Neural progenitor cell (in vitro differentiated cells): Measurements from ENCODE around the gene YAP1. TPM values are rescaled to one million over a fixed set of nuclear protein-coding genes. Genes with fewer than 3 reads are reported as not detected.

Source experiments
- DNase-seq: peaks from one replicate; pipeline ENCODE4 v3.0.0-alpha.2; 2016; ENCODE audit warnings: low spot score
- H2AFZ ChIP-seq: fragments of 200-600 bp; sonication (generic); replicated peaks from 2 replicates; pipeline ENCODE4 v1.6.1; 2016; ENCODE audit warnings: antibody characterized with exemption
- H3F3A ChIP-seq: fragments of 200-600 bp; sonication (generic); 2 replicates; pipeline ENCODE4 v1.6.1; 2016; ENCODE audit warnings: antibody characterized with exemption, low read depth
- H3K27ac ChIP-seq: fragments of 200-600 bp; sonication (generic); 2 replicates; pipeline ENCODE4 v1.5.1; 2016; ENCODE audit warnings: mild to moderate bottlenecking
- H3K27me3 ChIP-seq: fragments of 200-600 bp; sonication (generic); 2 replicates; pipeline ENCODE4 v1.6.1; 2016; ENCODE audit warnings: mild to moderate bottlenecking, moderate library complexity
- H3K36me3 ChIP-seq: fragments of 200-600 bp; sonication (generic); 2 replicates; pipeline ENCODE4 v1.5.1; 2016
- H3K4me1 ChIP-seq: fragments of 200-600 bp; sonication (generic); 2 replicates; pipeline ENCODE4 v1.6.1; 2016; ENCODE audit warnings: mixed run types
- H3K4me2 ChIP-seq: fragments of 200-600 bp; sonication (generic); 2 replicates; pipeline ENCODE4 v1.6.1; 2016
- H3K4me3 ChIP-seq: fragments of 200-600 bp; sonication (generic); 2 replicates; pipeline ENCODE4 v1.5.1; 2016
- H3K79me2 ChIP-seq: fragments of 200-600 bp; sonication (generic); 2 replicates; pipeline ENCODE4 v1.6.1; 2016; ENCODE audit warnings: low read depth
- H3K9ac ChIP-seq: fragments of 200-600 bp; sonication (generic); 2 replicates; pipeline ENCODE4 v1.6.1; 2016
- H3K9me3 ChIP-seq: fragments of 200-600 bp; sonication (generic); 2 replicates; pipeline ENCODE4 v1.5.1; 2016; ENCODE audit warnings: low read depth
- H4K20me1 ChIP-seq: fragments of 200-600 bp; sonication (generic); 2 replicates; pipeline ENCODE4 v1.6.1; 2016; ENCODE audit warnings: low read depth
- H3K27ac Mint-ChIP-seq: 3 replicates; pipeline ENCODE4 v1.8.0; 2021; ENCODE audit warnings: mixed read lengths
- H3K27me3 Mint-ChIP-seq: 2 replicates; pipeline ENCODE4 v1.8.0; 2022; ENCODE audit warnings: low read depth, mild to moderate bottlenecking, inconsistent platforms, moderate library complexity, mixed read lengths; ENCODE audit not compliant: insufficient read depth
- H3K36me3 Mint-ChIP-seq: 3 replicates; pipeline ENCODE4 v1.8.0; 2021; ENCODE audit warnings: mixed read lengths
- H3K4me1 Mint-ChIP-seq: 3 replicates; pipeline ENCODE4 v1.8.0; 2021; ENCODE audit warnings: mixed read lengths
- H3K4me3 Mint-ChIP-seq: 3 replicates; pipeline ENCODE4 v1.8.0; 2021; ENCODE audit warnings: mild to moderate bottlenecking, moderate library complexity, mixed read lengths
- H3K9me3 Mint-ChIP-seq: 3 replicates; pipeline ENCODE4 v1.8.0; 2020; ENCODE audit warnings: mixed read lengths
- EZH2 ChIP-seq: fragments of 200-600 bp; sonication (generic); IDR thresholded peaks from 2 replicates; pipeline ENCODE4 v1.6.1; 2017; ENCODE audit warnings: antibody characterized with exemption, mild to moderate bottlenecking, moderate library complexity
- EZH2phosphoT487 ChIP-seq: fragments of 200-600 bp; sonication (generic); IDR thresholded peaks from 2 replicates; pipeline ENCODE4 v1.6.1; 2017; ENCODE audit warnings: antibody characterized with exemption
- total RNA-seq: library from RNA; depleted of rRNA; stranded (reverse); fragments of >200 nt; gene quantifications from 2 replicates; pipeline ENCODE4 v1.2.3, GENCODE V29; 2015; ENCODE audit warnings: low replicate concordance
- TF ChIP-seq, protein P1 (sequence below): fragments of 200-600 bp; sonication (generic); IDR thresholded peaks from 2 replicates; pipeline ENCODE4 v1.5.1; 2017; ENCODE audit warnings: antibody characterized with exemption, mild to moderate bottlenecking

The YAP1 gene
- total RNA-seq, 1 donor from 2014 or later = 59.9 TPM

DNA sequence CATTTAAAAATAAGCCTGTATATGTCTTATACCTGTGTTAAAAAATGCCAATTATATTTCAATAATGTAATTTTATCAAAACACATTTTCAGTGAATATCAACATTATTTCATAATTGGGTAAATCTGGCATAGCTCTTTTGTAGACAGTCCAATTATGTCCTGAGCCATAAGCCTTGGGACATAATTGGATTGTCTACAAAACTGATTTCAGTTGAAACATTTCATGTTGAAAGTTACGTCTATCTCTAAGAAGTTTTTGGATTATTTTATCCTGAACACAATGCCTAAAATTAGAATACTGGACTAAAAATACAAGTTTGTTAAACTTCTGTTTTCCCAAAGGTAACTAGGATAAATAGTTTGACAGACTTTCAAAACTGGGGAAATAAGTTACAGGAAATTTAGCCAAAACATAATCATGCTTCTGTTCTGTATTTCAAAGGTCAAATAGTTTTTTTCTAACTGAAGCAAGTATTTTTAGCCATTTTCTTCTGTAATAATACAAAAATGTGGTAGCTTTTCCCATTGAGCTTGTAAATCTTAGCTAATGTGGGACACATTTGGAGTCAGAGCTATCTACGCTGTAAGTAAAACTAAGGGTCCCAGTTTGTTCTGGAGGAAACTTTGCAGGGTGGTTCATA lies 106.3 kb downstream of the YAP1 start:
- H3K27me3 Mint-ChIP-seq = peaks cover 3% of the 10 kb centered on the region
- no peak for DNase-seq
- H3K36me3 Mint-ChIP-seq = peaks cover 52% of the 10 kb centered on the region
- no peak for TF ChIP-seq EZH2phosphoT487
- TF ChIP-seq, protein P1, sequence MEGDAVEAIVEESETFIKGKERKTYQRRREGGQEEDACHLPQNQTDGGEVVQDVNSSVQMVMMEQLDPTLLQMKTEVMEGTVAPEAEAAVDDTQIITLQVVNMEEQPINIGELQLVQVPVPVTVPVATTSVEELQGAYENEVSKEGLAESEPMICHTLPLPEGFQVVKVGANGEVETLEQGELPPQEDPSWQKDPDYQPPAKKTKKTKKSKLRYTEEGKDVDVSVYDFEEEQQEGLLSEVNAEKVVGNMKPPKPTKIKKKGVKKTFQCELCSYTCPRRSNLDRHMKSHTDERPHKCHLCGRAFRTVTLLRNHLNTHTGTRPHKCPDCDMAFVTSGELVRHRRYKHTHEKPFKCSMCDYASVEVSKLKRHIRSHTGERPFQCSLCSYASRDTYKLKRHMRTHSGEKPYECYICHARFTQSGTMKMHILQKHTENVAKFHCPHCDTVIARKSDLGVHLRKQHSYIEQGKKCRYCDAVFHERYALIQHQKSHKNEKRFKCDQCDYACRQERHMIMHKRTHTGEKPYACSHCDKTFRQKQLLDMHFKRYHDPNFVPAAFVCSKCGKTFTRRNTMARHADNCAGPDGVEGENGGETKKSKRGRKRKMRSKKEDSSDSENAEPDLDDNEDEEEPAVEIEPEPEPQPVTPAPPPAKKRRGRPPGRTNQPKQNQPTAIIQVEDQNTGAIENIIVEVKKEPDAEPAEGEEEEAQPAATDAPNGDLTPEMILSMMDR = no peak
- no peak for TF ChIP-seq EZH2
- H3K4me3 Mint-ChIP-seq = no peak overlapping the region
- H3K9me3 ChIP-seq = no peaks in the 10 kb centered on the region
- H3K79me2 ChIP-seq = no peaks in the 10 kb centered on the region
- no peak overlapping the region for H2AFZ ChIP-seq
- no peaks in the 10 kb centered on the region for H4K20me1 ChIP-seq
- H3K9me3 Mint-ChIP-seq = no peaks in the 10 kb centered on the region
- peaks cover 3% of the 10 kb centered on the region for H3K4me1 Mint-ChIP-seq
- H3K27ac Mint-ChIP-seq = no peak overlapping the region
- no peaks in the 10 kb centered on the region for H3F3A ChIP-seq
- no peak overlapping the region for H3K27ac ChIP-seq
- H3K4me2 ChIP-seq = no peak overlapping the region
- no peaks in the 10 kb centered on the region for H3K36me3 ChIP-seq
- H3K4me1 ChIP-seq = no peaks in the 10 kb centered on the region
- H3K4me3 ChIP-seq = no peak overlapping the region
- no peaks in the 10 kb centered on the region for H3K27me3 ChIP-seq
- H3K9ac ChIP-seq = no peak overlapping the region

DNA sequence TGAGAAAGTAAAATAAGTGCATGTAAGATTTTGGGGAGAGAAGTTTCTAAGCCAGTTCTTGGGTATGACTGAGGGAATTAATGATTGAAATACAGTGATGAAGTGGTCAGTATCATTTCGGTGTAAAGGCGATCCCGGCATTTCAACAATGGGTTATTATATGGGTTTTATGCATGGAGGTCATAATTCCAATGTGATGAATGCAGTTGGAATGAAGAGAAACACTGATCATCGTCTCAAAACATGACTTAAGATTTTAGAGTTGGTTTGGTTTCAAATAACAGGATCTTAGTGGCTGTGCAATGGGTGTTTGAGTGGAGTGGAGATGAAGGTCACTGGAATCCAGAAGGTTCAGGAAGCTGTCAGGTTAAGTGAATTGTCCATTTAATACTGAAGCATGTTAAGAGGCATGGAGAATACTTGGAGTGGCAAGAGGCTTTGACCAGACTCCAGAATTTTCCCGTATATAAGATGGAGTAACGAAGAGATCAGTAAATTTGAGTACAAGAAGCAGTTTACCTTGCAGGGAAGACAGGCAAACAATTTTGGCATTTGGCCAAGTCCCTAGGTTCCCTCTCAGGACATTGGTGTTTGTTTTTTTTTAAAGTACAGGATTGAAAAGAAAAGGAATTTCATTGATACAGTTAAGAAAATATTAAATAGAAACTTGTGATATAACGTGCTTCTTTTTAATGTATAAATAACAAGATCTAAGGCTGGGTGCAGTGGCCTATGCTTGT lies 110.7 kb downstream of the YAP1 start:
- Histone ChIP-seq H3K27ac (no peak overlapping the region), H3K9ac (no peak overlapping the region)

DNA sequence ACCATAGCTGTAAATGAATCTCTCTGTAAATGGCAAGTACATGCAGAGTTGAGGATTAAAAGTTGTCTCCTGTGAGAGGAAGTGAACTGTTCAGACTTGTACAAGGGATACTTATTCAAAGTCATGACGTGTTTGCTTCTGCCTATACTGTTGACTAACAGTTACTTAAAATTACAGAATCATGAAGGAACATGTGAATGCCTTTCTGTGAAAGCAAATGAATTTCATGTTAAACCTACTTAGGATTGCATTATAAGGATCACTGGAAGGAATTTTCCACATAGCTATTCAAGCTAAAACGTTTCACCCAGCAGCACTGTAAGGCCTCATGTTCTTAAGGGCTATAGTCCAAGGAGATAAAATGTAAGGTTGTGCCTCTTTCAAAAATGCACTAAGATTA lies 113.6 kb downstream of the YAP1 start:
- Histone ChIP-seq H3K9ac (no peak overlapping the region), H3K4me2 (no peak overlapping the region), H3F3A (no peaks in the 10 kb centered on the region), H3K27me3 (no peaks in the 10 kb centered on the region), H3K36me3 (no peaks in the 10 kb centered on the region), H3K79me2 (no peaks in the 10 kb centered on the region), H2AFZ (no peak overlapping the region), H3K27ac (no peak overlapping the region), H3K9me3 (no peaks in the 10 kb centered on the region), H3K4me3 (no peak overlapping the region), H3K4me1 (peaks cover 28% of the 10 kb centered on the region), H4K20me1 (peaks cover 11% of the 10 kb centered on the region)
- no peaks in the 10 kb centered on the region for H3K27me3 Mint-ChIP-seq
- H3K27ac Mint-ChIP-seq = no peak overlapping the region
- H3K4me1 Mint-ChIP-seq = peaks cover 29% of the 10 kb centered on the region
- TF ChIP-seq EZH2 = no peak
- TF ChIP-seq, protein P1 = no peak
- TF ChIP-seq EZH2phosphoT487 = no peak
- H3K36me3 Mint-ChIP-seq = peaks cover 40% of the 10 kb centered on the region
- DNase-seq = no peak
- no peaks in the 10 kb centered on the region for H3K9me3 Mint-ChIP-seq
- no peak overlapping the region for H3K4me3 Mint-ChIP-seq

More for the DNA sequence above, 110.7 kb downstream of the YAP1 start:
- DNase-seq = no peak
- Mint-ChIP-seq H3K36me3 (peaks cover 46% of the 10 kb centered on the region), H3K27ac (no peak overlapping the region), H3K9me3 (no peaks in the 10 kb centered on the region), H3K4me1 (peaks cover 11% of the 10 kb centered on the region), H3K27me3 (no peaks in the 10 kb centered on the region), H3K4me3 (no peak overlapping the region)
- Histone ChIP-seq H3K4me2 (no peak overlapping the region), H3K4me3 (no peak overlapping the region), H3F3A (no peaks in the 10 kb centered on the region), H3K4me1 (peaks cover 4% of the 10 kb centered on the region), H2AFZ (no peak overlapping the region), H3K9me3 (no peaks in the 10 kb centered on the region), H3K27me3 (no peaks in the 10 kb centered on the region), H3K36me3 (no peaks in the 10 kb centered on the region), H4K20me1 (no peaks in the 10 kb centered on the region), H3K79me2 (no peaks in the 10 kb centered on the region)
- TF ChIP-seq, protein P1 = no peak
- TF ChIP-seq EZH2 = no peak
- TF ChIP-seq EZH2phosphoT487 = no peak
